COLO829 (cell line): ENCODE measurements around the gene ZXDB.
"Not testable (repeated sequence)": the region's sequence is repeated elsewhere in the genome, so short reads cannot be mapped to it uniquely, and the experiment has no call there.

Source experiments
- DNase-seq: peaks from one replicate; pipeline ENCODE4 v3.0.0; 2012; ENCODE audit warnings: low spot score

ZXDB gene

GRCh38 chrX:57591284-57592159 lies at the start of gene ZXDB:
TSS of gene ZXDB (plus strand) at chrX:57592011. CDS start at chrX:57592049, 38 bp downstream.
- DNase-seq = not testable (repeated sequence)

DNA sequence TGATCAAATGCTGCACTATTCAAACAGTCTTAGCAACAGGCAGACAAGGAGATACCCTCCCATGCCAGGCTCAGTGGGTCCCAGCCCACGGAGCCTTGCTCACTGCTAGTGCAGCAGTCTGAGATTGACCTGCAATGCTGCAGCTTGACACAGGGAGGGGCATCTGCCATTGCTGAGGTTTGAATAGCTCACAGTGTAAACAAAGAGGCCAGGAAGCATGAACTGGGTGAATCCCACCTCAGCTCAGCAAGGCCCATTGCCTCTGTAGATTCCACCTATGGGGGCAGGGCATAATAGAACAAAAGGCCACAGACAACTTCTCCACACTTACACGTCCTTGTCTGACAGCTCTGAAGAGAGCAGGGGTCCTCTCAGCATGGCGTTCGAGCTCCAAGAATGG lies 26.6 kb upstream of the ZXDB start:
- no peak for DNase-seq

DNA sequence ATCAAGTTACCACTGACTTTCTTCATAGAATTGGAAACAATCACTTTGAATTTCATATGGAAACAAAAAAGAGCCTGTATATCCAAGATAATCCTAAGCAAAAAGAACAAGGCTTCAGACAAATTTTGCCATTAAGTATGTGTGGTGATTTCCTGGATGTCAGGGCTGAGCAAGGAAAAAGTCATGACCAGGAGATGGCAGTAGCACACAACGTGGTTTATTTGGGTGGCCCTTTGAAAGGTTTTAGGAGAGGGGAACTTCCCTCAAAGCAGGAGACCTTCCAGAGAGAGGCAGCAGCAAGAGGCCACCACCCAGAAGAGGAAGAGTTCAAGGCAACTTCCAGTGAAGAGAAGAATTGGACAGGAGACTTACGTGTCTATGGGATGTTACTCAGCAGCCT lies 18.1 kb upstream of the ZXDB start:
- peak; percentile 12 for DNase-seq

GRCh38 chrX:57582948-57583347 lies 8.9 kb upstream of the ZXDB start:
- DNase-seq = not testable (repeated sequence)

DNA sequence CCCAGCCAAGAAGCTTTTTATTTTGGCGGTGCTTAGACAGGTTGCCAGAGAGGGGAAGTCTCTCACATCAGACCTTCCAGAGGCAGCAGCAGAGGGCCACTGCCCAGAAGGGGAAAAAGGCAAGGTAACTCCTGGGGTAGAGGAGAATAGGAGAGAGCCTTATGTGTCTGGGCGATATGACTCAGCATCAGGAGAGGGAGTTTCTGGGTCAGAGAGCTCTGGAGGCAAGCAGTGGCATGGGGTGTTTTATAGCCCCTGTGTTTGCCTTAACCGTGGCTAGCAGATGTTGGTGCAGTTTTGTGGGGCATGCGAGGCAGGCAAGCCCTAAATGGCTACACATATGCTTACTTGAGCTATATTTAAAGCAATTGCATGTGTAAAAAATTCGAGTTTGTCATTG lies 8.3 kb upstream of the ZXDB start:
- DNase-seq = no peak

- no peak for DNase-seq
Measured at GRCh38 chrX:57586360-57586759, 5.5 kb upstream of the ZXDB start.

GRCh38 chrX:57587062-57587461 lies 4.7 kb upstream of the ZXDB start:
- no peak for DNase-seq

- no peak for DNase-seq
Measured at GRCh38 chrX:57587607-57588006, 4.2 kb upstream of the ZXDB start.

GRCh38 chrX:57592160-57592893 lies 516 bp downstream of the ZXDB start:
- DNase-seq = not testable (repeated sequence)

DNA sequence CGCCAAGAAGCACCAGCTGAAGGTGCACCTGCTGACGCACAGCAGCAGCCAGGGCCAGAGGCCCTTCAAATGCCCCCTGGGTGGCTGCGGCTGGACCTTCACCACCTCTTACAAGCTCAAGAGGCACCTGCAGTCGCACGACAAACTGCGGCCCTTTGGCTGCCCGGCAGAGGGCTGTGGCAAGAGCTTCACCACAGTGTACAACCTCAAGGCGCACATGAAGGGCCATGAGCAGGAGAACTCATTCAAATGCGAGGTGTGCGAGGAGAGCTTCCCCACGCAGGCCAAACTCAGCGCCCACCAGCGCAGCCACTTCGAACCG lies 1.0 kb downstream of the ZXDB start:
- DNase-seq = not testable (repeated sequence)

DNA sequence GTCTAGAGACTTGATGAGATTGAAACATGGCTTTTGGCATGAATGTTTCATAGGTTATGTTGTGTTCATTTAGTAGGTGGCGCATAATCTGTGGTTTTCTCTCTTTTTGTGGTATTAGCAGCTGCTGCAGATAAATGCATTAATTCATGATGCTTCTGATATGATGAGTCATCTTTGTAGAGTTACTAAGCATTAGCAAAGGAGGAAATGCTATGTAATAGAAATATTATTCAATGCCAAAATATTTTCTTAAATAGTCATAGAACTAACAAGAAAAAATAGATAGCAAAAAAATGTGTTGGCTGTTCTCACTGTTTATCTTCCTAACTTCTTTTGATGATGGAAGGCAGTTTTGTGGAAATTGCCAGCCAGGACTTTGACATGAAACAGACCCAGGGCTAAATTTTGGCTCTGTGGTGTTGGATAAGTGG lies 3.6 kb downstream of the ZXDB start:
- peak; percentile 28 for DNase-seq

GRCh38 chrX:57596109-57596508 lies 4.3 kb downstream of the ZXDB start:
- no peak for DNase-seq

GRCh38 chrX:57596516-57596915 lies 4.7 kb downstream of the ZXDB start:
- DNase-seq = no peak

- no peak for DNase-seq
Measured at GRCh38 chrX:57607295-57608187, 15.7 kb downstream of the ZXDB start.

DNA sequence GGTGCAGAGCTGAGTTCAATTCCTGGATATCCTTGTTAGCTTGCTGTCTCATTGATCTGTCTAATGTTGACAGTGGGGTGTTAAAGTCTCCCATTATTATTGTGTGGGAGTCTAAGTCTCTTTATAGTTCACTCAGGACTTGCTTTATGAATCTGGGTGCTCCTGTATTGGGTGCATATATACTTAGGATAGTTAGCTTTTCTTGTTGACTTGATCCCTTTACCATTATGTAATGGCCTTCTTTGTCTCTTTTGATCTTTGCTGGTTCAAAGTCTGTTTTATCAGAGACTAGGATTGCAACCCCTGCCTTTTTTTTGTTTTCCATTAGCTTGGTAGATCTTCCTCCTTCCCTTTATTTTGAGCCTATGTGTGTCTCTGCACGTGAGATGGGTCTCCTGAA lies 21.5 kb downstream of the ZXDB start:
- not testable (repeated sequence) for DNase-seq

- not testable (repeated sequence) for DNase-seq
Measured at GRCh38 chrX:57629438-57629837, 37.6 kb downstream of the ZXDB start.

DNA sequence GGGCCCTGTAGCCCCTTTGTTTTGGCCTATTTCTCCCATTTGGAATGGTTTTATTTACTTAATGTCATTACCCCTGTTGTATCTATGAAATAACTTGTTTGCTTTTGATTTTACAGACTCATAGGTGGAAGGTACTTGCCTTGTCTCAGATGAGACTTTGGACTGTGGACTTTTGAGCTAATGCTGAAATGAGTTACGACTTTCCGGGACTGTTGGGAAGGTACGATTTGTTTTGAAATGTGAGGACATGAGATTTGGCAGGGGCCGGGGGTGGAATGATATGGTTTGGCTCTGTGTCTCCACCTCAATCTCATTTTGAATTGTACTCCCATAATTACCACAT lies 48.8 kb downstream of the ZXDB start:
- no peak for DNase-seq

DNA sequence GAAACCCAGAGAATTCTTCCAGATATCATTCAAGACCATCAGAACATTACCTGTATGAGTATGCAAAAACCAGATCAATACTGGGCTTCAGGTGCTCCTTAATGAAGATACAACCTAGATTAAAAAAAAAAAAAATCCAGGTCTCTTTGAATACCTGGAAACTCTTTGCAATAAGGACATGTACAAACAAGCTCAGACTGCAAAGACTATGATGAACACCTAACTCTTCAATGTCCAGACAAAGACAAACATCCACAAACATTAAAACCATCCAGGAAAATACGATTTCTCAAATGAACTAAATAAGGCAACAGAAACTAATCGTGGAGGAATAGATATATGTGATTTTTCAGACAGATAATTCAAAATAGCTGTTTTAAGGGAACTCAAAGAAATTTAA lies 49.5 kb downstream of the ZXDB start:
- no peak for DNase-seq

- DNase-seq = no peak
Measured at GRCh38 chrX:57643698-57644097, 51.9 kb downstream of the ZXDB start.

- no peak for DNase-seq
Measured at GRCh38 chrX:57647020-57647419, 55.2 kb downstream of the ZXDB start.
